Keratinocyte (primary cell): ENCODE data around the gene LIN28B. TPM values are rescaled to one million over a fixed set of nuclear protein-coding genes. Genes with fewer than 3 reads are reported as not detected.

Experiments used
- DNase-seq: peaks from one replicate; pipeline ENCODE4 v3.0.0-alpha.2; 2011; ENCODE audit warnings: low read depth, missing footprints, low spot score
- FAIRE-seq: peaks from 2 replicates; lab custom pipeline; 2011; peaks lifted over from hg19 to GRCh38; lab: Jason Lieb, UNC
- H2AFZ ChIP-seq: 2 replicates; pipeline ENCODE4 v1.6.0; 2012; ENCODE audit warnings: low read length, control low read depth, inconsistent platforms; ENCODE audit not compliant: control insufficient read depth
- H3K27ac ChIP-seq: 2 replicates; pipeline ENCODE4 v1.5.1; 2011; ENCODE audit warnings: low read length; ENCODE audit not compliant: control insufficient read depth, insufficient read depth
- H3K27me3 ChIP-seq: 3 replicates; pipeline ENCODE4 v1.6.0; 2011; ENCODE audit warnings: low read length; ENCODE audit not compliant: control insufficient read depth, insufficient read depth; ENCODE audit errors: extremely low read depth
- H3K36me3 ChIP-seq, 2 experiments: 2 replicates in 1 of 2; 3 replicates in 1 of 2; pipeline ENCODE4 v1.5.1; 2011; ENCODE audit warnings: low read length in 2 of 2, mild to moderate bottlenecking in 1 of 2; ENCODE audit not compliant: control insufficient read depth in 2 of 2, insufficient read depth in 2 of 2; ENCODE audit errors: extremely low read depth in 1 of 2
- H3K4me1 ChIP-seq: 3 replicates; pipeline ENCODE4 v1.5.1; 2011; ENCODE audit warnings: low read length; ENCODE audit not compliant: control insufficient read depth, insufficient read depth; ENCODE audit errors: extremely low read depth
- H3K4me2 ChIP-seq: 3 replicates; pipeline ENCODE4 v1.6.0; 2011; ENCODE audit warnings: low read depth, low read length; ENCODE audit not compliant: control insufficient read depth, insufficient read depth; ENCODE audit errors: extremely low read depth
- H3K4me3 ChIP-seq, 3 experiments: fragments of 200-600 bp in 1 of 3; sonication (generic) in 1 of 3; 2 replicates in 2 of 3; 3 replicates in 1 of 3; pipeline ENCODE4 v1.5.1; 2011 to 2016; ENCODE audit warnings: low read length in 3 of 3, mild to moderate bottlenecking in 3 of 3, control low read depth in 2 of 3, inconsistent platforms in 1 of 3, low read depth in 1 of 3, mixed read lengths in 1 of 3, mixed run types in 1 of 3, moderate library complexity in 1 of 3; ENCODE audit not compliant: control insufficient read depth in 2 of 3, insufficient read depth in 2 of 3; ENCODE audit errors: extremely low read depth in 1 of 3
- H3K79me2 ChIP-seq: 2 replicates; pipeline ENCODE4 v1.6.0; 2012; ENCODE audit warnings: low read length; ENCODE audit not compliant: control insufficient read depth, insufficient read depth
- H3K9ac ChIP-seq: 3 replicates; pipeline ENCODE4 v1.6.0; 2011; ENCODE audit warnings: low read length; ENCODE audit not compliant: control insufficient read depth, insufficient read depth; ENCODE audit errors: extremely low read depth
- H3K9me1 ChIP-seq: 3 replicates; pipeline ENCODE4 v1.6.0; 2011; ENCODE audit warnings: low read length; ENCODE audit not compliant: control insufficient read depth, insufficient read depth; ENCODE audit errors: extremely low read depth
- H3K9me3 ChIP-seq: 2 replicates; pipeline ENCODE4 v1.5.1; 2012; ENCODE audit warnings: low read depth, low read length; ENCODE audit not compliant: control insufficient read depth
- H4K20me1 ChIP-seq: 3 replicates; pipeline ENCODE4 v1.6.0; 2011; ENCODE audit warnings: low read length; ENCODE audit not compliant: control insufficient read depth, insufficient read depth; ENCODE audit errors: extremely low read depth
- EZH2 ChIP-seq: IDR thresholded peaks from one replicate; pipeline ENCODE4 v1.6.1; 2012; ENCODE audit warnings: inconsistent platforms, mild to moderate bottlenecking, low read length, moderate library complexity
- dilution Hi-C: fragments of 300-500 bp; cut with MboI; formaldehyde crosslinking; loops from one replicate; pipeline ENCODE4 v1.7.0; 2020; ENCODE audit warnings: low sequenced_read_pairs; ENCODE audit not compliant: extremely low pct_ligation_motif_present
- polyA plus RNA-seq, 5 experiments: library from polyadenylated mRNA; depleted of rRNA in 3 of 5; stranded (reverse) in 3 of 5; stranded (forward) in 1 of 5; unstranded in 1 of 5; fragments of >200 nt; gene quantifications; 1 replicate in 1 of 5; 2 replicates in 3 of 5; 3 replicates in 1 of 5; pipeline versions ENCODE4 v1.2.1 to v1.2.3, GENCODE V29; 2011 to 2012; ENCODE audit warnings: missing spikeins in 2 of 5, low read depth in 1 of 5, low replicate concordance in 1 of 5
- TF ChIP-seq, protein P1 (sequence below), 3 experiments: IDR thresholded peaks in 1 of 3; conservative IDR thresholded peaks in 1 of 3; optimal IDR thresholded peaks in 1 of 3; 2 replicates in 2 of 3; 3 replicates in 1 of 3; pipeline versions ENCODE3 to v1.5.1; 2011; ENCODE audit warnings: low read length in 3 of 3, mild to moderate bottlenecking in 3 of 3, moderate library complexity in 2 of 3, control low read depth in 1 of 3, inconsistent platforms in 1 of 3; ENCODE audit not compliant: insufficient read depth in 2 of 3; ENCODE audit errors: extremely low read depth in 1 of 3

The LIN28B gene
- polyA plus RNA-seq, 1 donor (not counting 4 experiments of a cell fraction or from before 2014, with no cell fraction given): not detected

DNA sequence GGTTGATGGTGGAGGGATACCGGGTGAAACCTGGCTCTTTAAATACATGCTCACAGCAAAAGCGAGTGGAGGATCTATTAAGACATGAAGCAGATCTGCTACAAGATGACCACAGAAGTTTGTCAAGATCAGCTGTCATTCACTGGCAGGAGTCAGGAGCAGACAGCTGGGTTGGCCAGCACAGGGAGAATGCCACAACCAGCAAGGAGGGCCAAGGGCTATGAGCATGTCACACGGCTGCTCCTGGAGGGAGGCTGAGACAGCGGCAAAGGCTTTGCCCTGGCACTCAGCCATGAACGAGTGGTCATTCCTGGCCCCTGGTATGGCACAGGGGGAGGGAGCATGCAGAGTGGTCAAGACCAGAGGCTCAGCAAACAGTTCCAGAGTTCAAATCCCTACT is 145.3 kb downstream of the LIN28B start:
- Histone ChIP-seq H3K9me1 (no peaks in the 10 kb centered on the region), H3K9ac (no peak overlapping the region), H2AFZ (no peak overlapping the region), H3K27ac (no peak overlapping the region), H3K4me1 (peaks cover 3% of the 10 kb centered on the region), H3K79me2 (no peaks in the 10 kb centered on the region), H3K4me3 (no peak overlapping the region), H3K36me3 (no peaks in the 10 kb centered on the region), H3K27me3 (no peaks in the 10 kb centered on the region), H4K20me1 (no peaks in the 10 kb centered on the region), H3K9me3 (no peaks in the 10 kb centered on the region), H3K4me2 (no peak overlapping the region)
- FAIRE-seq (no peak), DNase-seq (no peak)
- dilution Hi-C loops: no loop called here
- TF ChIP-seq, protein P1, sequence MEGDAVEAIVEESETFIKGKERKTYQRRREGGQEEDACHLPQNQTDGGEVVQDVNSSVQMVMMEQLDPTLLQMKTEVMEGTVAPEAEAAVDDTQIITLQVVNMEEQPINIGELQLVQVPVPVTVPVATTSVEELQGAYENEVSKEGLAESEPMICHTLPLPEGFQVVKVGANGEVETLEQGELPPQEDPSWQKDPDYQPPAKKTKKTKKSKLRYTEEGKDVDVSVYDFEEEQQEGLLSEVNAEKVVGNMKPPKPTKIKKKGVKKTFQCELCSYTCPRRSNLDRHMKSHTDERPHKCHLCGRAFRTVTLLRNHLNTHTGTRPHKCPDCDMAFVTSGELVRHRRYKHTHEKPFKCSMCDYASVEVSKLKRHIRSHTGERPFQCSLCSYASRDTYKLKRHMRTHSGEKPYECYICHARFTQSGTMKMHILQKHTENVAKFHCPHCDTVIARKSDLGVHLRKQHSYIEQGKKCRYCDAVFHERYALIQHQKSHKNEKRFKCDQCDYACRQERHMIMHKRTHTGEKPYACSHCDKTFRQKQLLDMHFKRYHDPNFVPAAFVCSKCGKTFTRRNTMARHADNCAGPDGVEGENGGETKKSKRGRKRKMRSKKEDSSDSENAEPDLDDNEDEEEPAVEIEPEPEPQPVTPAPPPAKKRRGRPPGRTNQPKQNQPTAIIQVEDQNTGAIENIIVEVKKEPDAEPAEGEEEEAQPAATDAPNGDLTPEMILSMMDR (optimal IDR thresholded peaks at IDR 0.05 in 1 of 3, IDR thresholded peaks at IDR 0.05 in 1 of 3, conservative IDR thresholded peaks at IDR 0.05 in 1 of 3; ENCODE audit: extremely low read depth in 1 of 3, insufficient read depth in 2 of 3, low read length in 3 of 3): no peak
- TF ChIP-seq EZH2: no peak

DNA sequence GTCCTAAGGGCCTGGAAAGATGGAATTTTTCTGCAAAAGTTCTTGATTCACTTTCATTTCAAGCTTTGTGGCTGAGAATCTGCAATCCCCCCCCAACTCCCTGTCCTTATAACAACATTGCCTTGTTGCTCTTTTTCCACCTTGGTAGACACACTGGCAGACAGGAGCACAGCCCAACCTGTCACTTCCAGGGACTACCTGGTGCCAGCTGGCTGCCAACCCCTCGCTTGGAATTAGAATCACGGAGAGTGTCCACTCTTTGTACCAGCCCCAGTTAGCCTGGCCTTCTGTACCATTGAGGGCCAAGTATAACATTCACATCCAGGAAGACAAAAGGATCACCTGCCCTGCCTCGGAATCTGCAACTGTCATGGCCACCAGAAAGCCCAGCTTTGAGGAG is 148.2 kb downstream of the LIN28B start:
- H3K9me3 ChIP-seq: no peaks in the 10 kb centered on the region
- no peak overlapping the region for H3K27ac ChIP-seq
- H3K36me3 ChIP-seq: no peaks in the 10 kb centered on the region
- no peak overlapping the region for H3K4me3 ChIP-seq
- no peaks in the 10 kb centered on the region for H4K20me1 ChIP-seq
- dilution Hi-C loops: no loop called here
- no peak overlapping the region for H3K9ac ChIP-seq
- FAIRE-seq (no peak), DNase-seq (no peak)
- no peak overlapping the region for H2AFZ ChIP-seq
- TF ChIP-seq, protein P1 (optimal IDR thresholded peaks at IDR 0.05 in 1 of 3, IDR thresholded peaks at IDR 0.05 in 1 of 3, conservative IDR thresholded peaks at IDR 0.05 in 1 of 3; ENCODE audit: extremely low read depth in 1 of 3, insufficient read depth in 2 of 3, low read length in 3 of 3): no peak
- TF ChIP-seq EZH2: no peak
- H3K79me2 ChIP-seq: no peaks in the 10 kb centered on the region
- H3K4me2 ChIP-seq: no peak overlapping the region
- no peaks in the 10 kb centered on the region for H3K9me1 ChIP-seq
- H3K27me3 ChIP-seq: no peaks in the 10 kb centered on the region
- H3K4me1 ChIP-seq: no peaks in the 10 kb centered on the region
